NCI-H748 treated with DMSO at 0.1 percent for 48 hours (cell line): ENCODE measurements around the gene ERMARD.

ENCODE experiments used
- DNase-seq: peaks from one replicate; lab custom pipeline; 2025; lab: John Stamatoyannopoulos, UW

Gene ERMARD

DNA sequence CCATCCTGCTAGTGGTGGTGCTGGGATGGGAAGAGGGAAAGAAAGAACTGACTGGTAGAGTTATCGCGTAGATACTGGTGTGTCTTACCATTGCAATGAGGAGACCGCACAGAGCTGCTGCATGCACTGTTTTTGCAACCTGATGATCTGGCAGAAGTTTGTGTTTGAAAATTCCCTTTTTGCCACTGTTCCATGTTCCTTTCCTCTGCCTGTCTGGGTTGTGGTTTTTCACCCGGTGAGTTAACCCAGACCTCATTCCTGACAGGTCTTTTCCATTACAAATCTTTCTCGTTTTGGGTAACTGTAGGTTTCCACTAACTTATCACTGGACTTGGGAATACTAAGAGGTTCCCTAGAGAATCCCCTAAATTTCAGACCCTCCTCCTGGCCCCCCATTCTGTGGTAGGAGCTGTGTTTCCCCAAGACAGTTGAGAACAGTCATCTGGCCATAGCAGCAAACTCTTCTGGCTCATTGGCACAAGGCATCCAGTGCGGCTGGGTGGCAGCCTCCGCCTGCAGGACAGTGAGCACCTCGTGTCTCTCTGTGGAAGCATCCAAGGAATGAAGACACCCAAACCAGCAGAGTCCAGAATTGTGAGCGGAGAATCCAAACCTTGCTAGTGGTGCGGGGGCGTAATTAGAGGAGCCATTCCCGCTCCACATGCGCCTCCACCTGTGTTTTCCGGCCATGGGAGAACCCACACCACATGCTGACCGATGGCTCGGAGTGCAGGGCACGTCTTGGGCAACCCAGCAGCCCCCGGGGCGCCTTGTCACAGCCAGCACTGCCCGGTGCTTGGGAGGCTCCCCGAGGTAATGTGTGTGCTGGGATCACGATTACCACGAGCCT lies 32.8 kb downstream of the ERMARD start:
- no peak for DNase-seq

DNA sequence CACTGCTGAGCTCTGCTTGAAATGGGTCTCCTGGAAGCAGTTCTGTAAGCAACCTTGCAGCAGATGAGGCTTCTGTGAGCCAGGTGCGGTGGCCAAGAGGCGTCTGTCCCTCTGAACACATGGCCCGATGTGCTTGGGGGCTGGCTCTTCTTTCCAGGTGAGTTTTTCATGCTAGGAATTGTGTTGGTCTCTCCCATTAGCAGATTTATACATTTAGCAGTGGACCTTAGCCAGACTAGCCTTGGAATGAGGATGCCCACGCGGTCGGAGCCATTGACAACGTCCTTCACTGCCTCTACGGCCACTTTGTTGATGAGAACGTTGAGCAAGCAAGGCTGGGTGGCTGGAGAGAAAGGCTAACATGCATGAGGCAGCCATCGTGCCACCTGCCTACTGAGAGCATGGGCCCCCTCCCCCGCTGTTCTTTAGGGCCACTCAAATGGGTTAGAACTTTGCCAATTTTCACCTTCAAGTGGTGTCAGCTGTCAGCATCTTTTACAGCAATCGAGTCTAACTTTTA lies 33.5 kb downstream of the ERMARD start:
- no peak for DNase-seq

DNA sequence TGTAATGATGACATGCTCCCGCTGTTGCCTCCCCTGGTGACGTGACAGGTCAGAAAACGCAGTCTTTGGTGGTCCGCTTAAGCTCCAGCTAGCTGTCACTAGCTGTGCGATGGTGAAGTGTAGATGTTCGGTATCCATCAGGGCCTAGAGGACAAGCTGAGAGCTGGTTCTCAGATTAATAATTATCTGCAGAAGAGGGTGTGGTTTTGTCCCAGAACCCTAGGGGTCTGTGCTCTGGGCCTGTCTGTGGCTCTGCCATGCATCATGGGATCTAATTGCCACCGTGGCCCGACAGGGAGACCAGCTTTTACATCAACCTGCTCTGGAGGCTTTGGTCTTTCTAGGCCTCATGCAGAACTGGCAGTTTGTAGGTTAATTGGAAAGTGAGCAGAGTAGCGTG lies 34.1 kb downstream of the ERMARD start:
- DNase-seq, result no peak

DNA sequence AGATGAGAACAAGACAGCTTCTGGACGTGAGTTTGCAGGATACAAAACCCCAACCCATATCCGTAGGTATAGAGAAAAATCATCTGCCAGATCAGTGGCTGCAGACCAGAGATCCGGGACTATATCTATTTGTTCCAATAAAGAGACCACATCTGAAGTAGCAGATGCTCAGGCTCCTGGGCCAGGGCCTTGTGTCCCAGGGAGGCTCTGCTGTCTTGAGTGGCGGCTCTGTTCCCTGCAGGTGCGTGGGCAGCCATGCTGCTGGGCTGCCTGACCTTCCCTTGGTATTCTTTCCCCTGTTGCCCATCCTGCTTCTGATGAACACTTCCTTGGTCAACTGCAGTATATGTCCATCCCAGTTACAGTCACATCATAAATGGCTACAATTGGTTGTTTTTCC lies 34.9 kb downstream of the ERMARD start:
- DNase-seq, result no peak

DNA sequence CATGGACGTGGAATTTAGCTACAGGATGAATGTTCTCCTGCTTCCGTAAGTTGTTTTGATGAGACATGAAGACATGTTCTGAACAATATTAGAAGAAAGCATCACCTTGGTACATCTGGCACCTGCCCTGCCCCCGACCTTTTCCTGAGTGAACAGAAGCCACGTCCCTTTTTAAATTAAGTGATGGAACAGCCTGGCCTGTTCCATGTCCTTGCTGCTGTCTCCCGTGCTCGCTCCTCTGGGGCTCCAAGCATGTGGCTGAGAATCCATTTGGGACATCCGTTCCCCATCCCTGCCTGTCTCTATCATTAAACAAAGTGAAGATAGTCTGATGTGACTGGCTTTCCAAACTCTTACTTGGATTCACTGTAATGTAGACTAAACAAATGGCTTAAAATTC lies 36.4 kb downstream of the ERMARD start:
- no peak for DNase-seq

DNA sequence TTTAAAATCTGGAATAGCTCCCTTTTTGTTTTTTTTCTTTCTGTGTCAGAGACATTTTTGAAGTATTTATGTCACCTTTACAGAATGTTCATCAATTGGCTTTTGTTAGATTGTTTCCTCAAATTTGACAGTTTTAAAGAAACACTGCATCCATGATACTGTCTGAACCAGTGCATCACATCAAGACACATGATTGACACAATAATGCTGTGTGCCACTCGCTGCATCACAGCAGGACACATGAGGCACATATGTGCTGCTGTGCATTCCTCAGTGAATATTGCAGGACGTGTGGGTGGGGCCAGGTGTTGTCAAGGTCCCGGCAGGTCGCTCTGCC lies 37.4 kb downstream of the ERMARD start:
- no peak for DNase-seq

GRCh38 chr6:169789146-169789943 lies 37.9 kb downstream of the ERMARD start:
- DNase-seq, result peak; percentile 66

DNA sequence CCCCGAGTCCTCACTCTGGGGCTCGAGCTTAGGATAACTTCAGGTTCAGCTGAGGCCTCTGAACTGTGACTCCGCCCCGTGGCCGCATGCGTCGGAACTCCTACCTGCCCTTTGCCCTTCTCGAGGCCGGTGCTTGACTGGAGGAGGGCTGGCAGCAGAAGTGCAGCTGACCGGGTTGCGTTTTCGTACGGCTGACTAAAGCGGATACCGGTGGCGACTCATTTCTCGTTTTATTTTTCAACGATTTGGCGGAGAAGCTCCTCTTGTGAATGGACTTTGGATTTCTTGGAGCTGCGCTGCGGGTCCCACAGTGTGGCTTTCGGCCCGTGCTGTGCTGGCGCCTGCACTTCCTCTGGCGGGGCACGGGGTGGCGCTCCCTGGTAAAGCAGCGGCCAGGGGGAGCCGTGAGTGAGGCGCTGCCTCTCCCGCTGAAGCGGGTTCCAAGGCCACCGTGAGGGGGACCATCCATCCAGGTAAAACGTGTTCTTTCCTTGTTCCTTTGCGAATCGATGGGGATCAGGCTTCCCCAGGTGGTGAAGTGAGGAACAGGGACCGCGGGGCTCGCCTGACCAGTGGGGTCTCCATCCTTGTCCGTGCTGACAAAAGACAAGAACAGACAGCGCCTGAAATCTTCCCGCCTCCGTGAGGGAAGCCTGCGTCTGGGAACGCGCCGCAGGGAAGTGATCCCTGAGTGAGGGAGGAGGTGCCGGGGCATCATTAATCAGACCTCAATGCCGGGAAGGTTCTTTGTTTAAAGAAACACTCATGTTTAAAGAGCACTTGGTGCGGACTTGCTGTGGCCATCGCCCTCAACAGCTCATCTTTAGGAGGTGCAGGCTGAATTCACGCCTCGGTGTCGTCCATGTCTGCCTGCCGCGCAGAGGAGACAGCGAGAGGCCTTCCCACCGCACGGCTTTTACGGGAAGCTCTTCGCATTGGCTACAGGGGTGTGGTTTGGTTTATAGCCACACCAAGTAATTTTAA lies 38.8 kb downstream of the ERMARD start:
- peak; percentile 93 for DNase-seq

GRCh38 chr6:169791721-169792131 lies 40.3 kb downstream of the ERMARD start:
- DNase-seq, result no peak

- DNase-seq, result no peak
Measured at GRCh38 chr6:169792306-169793015, 41.0 kb downstream of the ERMARD start.

DNA sequence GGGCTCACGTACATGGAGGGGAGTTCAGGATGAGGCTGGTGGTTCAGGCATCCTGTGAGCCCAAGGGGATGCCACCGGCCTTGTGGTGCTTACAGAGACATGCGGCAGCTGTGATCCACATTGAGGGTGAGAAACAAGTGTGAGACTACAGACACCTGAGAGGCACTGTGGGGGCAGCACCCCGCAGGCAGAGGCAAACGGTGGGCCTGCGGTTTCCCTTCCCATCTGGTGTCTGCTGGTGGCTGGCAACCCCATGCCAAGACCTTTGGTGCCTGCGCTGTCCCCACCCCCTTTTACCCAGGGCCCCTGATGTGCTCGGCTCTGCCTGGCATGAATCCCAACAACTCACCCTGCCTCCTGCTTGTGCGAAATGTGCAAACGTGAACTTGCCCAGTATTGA lies 42.0 kb downstream of the ERMARD start:
- DNase-seq, result no peak

DNA sequence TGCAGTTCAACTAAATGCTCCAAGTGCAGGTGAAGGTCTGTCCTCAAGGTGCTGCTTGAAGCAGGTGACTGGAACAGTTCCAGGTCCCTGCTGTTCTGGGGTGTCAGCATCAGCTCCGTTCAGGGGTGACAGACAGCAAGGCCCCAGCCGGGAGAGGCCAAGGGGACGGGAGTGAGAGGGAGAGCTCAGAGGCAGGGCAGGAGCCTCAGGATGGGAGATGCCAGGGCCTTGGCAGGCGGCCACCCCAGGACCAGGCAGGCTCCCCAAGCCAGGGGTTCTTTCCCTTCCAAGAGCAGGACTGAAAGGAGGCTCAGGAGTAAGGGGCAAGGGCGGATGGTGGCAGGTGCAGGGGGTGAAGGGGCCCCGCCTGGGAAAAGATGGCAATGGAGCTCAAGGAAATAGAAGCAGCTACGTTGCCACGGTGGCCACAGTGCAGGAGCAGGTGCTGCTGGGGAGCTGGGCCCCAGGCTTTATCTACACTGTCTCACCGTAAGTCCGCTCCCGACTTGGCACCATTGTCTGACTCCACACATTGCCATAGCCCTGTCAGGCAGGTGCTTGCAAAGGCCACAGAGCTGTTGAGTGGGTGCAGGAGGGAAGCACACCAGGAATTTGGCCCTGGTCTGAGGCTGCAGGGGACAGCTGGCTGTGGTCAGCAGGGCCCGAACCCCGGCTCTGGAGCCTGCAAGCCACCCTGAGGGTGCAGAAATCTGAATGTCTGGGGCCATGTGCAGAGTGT lies 43.1 kb downstream of the ERMARD start:
- no peak for DNase-seq

GRCh38 chr6:169795196-169795595 lies 43.8 kb downstream of the ERMARD start:
- DNase-seq, result no peak

DNA sequence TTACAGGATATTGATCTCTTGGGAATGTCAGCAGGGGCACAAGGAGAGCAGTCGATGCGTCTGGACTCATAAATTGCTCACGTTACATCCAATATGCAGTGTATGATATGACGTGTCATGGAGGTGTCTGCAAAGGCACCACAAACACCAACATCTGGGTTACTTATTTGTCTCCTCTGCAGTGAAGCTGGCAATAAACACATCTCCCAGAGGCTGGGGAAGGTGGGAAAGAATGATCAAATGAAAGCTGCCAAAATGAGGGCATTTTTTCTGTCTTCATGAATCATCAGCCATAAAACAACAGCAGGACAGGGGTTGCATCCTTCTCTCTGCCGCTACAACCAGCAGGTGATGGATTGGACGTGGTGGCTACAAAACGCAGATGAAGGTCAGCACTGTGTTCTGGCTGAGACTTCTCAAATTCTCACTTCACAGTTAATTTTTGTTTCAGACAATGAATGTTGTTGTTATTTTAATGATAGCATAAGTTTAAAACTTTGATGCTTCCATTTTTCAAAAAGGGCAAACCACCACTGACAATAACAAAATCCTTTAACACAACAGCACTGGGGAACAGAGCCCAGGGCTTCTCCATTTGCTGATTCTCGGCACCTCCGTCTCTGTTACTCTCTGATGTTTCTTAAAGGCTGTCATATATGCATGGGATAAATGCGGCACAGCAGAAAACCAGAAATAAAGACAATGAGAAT lies 47.5 kb downstream of the ERMARD start:
- DNase-seq, result no peak

GRCh38 chr6:169799474-169799926 lies 48.1 kb downstream of the ERMARD start:
- DNase-seq, result no peak

- DNase-seq, result no peak
Measured at GRCh38 chr6:169800116-169800667, 48.8 kb downstream of the ERMARD start.

DNA sequence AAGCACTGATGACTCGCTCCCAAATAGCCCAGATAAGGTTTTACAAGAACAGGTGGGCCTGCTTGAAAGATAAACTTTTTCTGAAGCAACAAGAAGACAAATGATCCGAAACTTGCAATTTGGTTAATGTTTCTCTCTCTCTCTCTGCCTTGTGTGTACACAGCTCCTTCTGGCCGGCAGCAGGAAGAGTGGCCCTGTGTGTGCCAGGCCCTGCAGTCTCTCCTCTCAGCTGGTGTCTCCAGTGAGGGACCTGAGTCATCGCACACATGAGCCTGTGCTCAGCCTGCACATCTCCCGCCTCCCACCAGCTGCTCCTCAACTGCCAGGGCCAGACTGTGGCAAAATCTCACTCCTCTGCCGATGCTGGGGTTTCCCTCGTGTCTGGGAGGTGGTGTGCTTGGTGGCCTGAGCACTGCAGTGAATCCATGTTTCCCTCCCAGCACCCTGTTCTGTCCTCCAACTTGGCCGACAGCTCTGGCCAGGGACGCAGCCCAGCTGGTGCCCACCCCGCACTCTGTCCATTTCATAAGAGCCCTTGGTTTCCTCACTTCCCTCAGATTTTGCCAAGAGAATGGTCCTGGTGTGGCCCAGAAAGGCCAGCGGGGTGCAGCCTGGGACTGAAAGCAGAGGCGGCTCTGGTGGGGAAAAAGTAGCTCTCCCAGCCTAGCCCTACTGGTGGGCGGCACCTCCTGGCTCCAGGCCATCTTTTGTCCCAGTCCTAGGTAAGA lies 49.4 kb downstream of the ERMARD start:
- DNase-seq, result no peak

DNA sequence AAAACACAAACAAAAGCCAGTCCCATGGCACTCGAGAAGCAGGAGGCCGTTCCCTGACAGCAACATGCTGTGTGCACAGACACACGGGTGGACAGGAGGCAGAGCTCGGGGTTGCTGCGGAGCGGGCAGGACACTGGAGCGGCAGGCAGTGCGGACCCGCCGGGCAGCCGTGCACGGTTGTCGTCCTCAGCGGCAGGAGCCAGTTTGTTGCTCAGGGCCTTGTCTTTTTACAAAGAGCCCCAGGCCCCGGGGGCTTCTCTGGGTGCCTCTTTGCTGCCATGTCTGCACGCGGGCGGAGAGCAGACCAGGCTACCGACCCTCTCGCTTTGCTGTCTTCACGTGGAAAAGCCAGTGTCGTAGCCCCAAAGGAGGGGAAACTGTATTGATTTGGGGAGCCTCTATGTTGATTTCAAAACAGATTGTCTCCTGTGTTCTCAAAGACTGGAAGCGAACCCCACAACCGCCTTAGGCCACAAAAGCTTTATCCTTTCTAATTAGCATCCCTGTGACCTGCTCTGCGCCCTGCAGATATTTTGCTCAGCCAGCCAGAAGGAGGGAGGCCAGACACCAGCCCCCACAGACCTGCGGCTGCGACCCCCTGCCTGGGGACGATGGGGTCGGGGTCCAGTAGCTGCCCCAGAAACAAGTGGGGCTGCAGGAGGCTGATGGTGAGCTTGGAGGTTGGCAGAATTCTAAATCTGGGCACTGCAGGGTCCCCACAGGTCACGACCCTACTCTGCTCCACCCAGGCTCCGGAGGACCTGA lies 50.2 kb downstream of the ERMARD start:
- DNase-seq, result no peak
